GM12878 (cell line): ENCODE results near the gene RBM11. TPM values are rescaled to one million over a fixed set of nuclear protein-coding genes. Genes with fewer than 3 reads are reported as not detected.

Experiments
- ATAC-seq: fragments of 200-7000 bp; cut with Tn5 transposase; 3 replicates; pipeline ENCODE4 v1.9.1; 2020; ENCODE audit warnings: mild to moderate bottlenecking, moderate library complexity
- BruUV-seq: library from RNA; stranded (reverse); fragments of 400-500 nt; replicated peaks from 2 replicates; lab custom pipeline; 2021; lab: Mats Ljungman, UMichigan
- CTCF ChIA-PET: fragments of 300-600 bp; sonication (Branson Sonifier 250); formaldehyde crosslinking; extraction: SDS; loops from one replicate; lab custom pipeline; 2021; ENCODE audit warnings: inconsistent platforms; lab: Yijun Ruan, JAX
- POLR2A ChIA-PET: fragments of 350-600 bp; formaldehyde crosslinking; extraction: SDS; loops from one replicate; lab custom pipeline; 2021; ENCODE audit warnings: inconsistent platforms; lab: Charles Lee
- RAD21 ChIA-PET: fragments of 300-600 bp; sonication (Branson Sonifier 250); formaldehyde crosslinking; loops from one replicate; lab custom pipeline; 2023; ENCODE audit warnings: antibody characterized with exemption; ENCODE audit not compliant: unreplicated experiment; lab: Charles Lee
- SMC1A ChIA-PET: fragments of 300-600 bp; sonication (Branson Sonifier 250); formaldehyde crosslinking; loops from one replicate; lab custom pipeline; 2023; ENCODE audit not compliant: unreplicated experiment, uncharacterized antibody; lab: Charles Lee
- DNase-seq: peaks from one replicate; pipeline ENCODE4 v3.0.0-alpha.2; 2011; ENCODE audit warnings: low read depth, low spot score
- FAIRE-seq: peaks from 3 replicates; lab custom pipeline; 2011; peaks lifted over from hg19 to GRCh38; lab: Jason Lieb, UNC
- H2AFZ ChIP-seq: 2 replicates; pipeline ENCODE4 v1.6.0; 2011; ENCODE audit warnings: low read depth, low read length, control low read depth; ENCODE audit not compliant: control insufficient read depth
- H3K27ac ChIP-seq: 2 replicates; pipeline ENCODE4 v1.5.1; 2011; ENCODE audit warnings: control low read depth; ENCODE audit not compliant: control insufficient read depth, insufficient read depth
- H3K27me3 ChIP-seq, 2 experiments: replicated peaks in 1 of 2; 2 replicates each; pipeline versions ENCODE4 v1.6.0 to v1.6.1; 2011; ENCODE audit warnings: low read length in 1 of 2; ENCODE audit not compliant: control insufficient read depth in 2 of 2, insufficient read depth in 2 of 2
- H3K36me3 ChIP-seq, 2 experiments: 2 replicates each; pipeline ENCODE4 v1.5.1; 2011; ENCODE audit warnings: low read length in 1 of 2; ENCODE audit not compliant: control insufficient read depth in 2 of 2, insufficient read depth in 2 of 2
- H3K4me1 ChIP-seq: 2 replicates; pipeline ENCODE4 v1.6.1; 2011; ENCODE audit warnings: mild to moderate bottlenecking, low read length, moderate library complexity, mixed read lengths; ENCODE audit not compliant: control insufficient read depth, insufficient read depth
- H3K4me2 ChIP-seq: 2 replicates; pipeline ENCODE4 v1.6.0; 2011; ENCODE audit warnings: control low read depth; ENCODE audit not compliant: control insufficient read depth, insufficient read depth
- H3K4me3 ChIP-seq: fragments of 200-600 bp; sonication (generic); 2 replicates; pipeline ENCODE4 v1.5.1; 2016
- H3K79me2 ChIP-seq: 2 replicates; pipeline ENCODE4 v1.6.0; 2011; ENCODE audit warnings: low read length; ENCODE audit not compliant: control insufficient read depth, insufficient read depth
- H3K9ac ChIP-seq: 2 replicates; pipeline ENCODE4 v1.8.0; 2011; ENCODE audit warnings: low read length, control low read depth, mixed read lengths; ENCODE audit not compliant: control insufficient read depth, insufficient read depth
- H3K9me3 ChIP-seq: replicated peaks from 3 replicates; pipeline ENCODE4 v1.5.1; 2011; ENCODE audit warnings: mild to moderate bottlenecking, low read length; ENCODE audit not compliant: control insufficient read depth, insufficient read depth
- H4K20me1 ChIP-seq: 2 replicates; pipeline ENCODE4 v1.6.0; 2011; ENCODE audit not compliant: control insufficient read depth, insufficient read depth
- BHLHE40 ChIP-seq, 2 experiments: fragments of 450-650 bp in 1 of 2; IDR thresholded peaks; 2 replicates each; pipeline ENCODE4 v1.6.1; 2011 to 2017; ENCODE audit warnings: low read depth in 2 of 2, borderline replicate concordance in 1 of 2, improper control_type of control experiment in 1 of 2, low read length in 1 of 2, mild to moderate bottlenecking in 1 of 2
- GATAD2B ChIP-seq: fragments of 450-650 bp; conservative IDR thresholded peaks from 2 replicates; pipeline ENCODE4 v1.6.1; 2017; ENCODE audit warnings: low read depth, mild to moderate bottlenecking, moderate library complexity
- KLF5 ChIP-seq: fragments of 450-650 bp; IDR thresholded peaks from 2 replicates; pipeline ENCODE4 v1.6.1; 2014; ENCODE audit warnings: mild to moderate bottlenecking; ENCODE audit not compliant: partially characterized antibody
- RCOR1 ChIP-seq: conservative IDR thresholded peaks from 2 replicates; pipeline ENCODE4 v1.6.1; 2012; ENCODE audit warnings: low read depth, low read length, improper control_type of control experiment
- SPI1 ChIP-seq: IDR thresholded peaks from 2 replicates; pipeline ENCODE4 v1.6.1; 2011; ENCODE audit warnings: low read depth, mild to moderate bottlenecking, low read length, moderate library complexity, borderline replicate concordance; ENCODE audit not compliant: insufficient read depth
- in situ Hi-C: fragments of 300-500 bp; cut with MboI; formaldehyde crosslinking; loops from 9 replicates; pipeline ENCODE4 v1.14.3; 2018; ENCODE audit warnings: mixed read lengths
- intact Hi-C: fragments of 100-400 bp; cut with micrococcal nuclease; formaldehyde crosslinking; loops from one replicate; pipeline ENCODE4 v1.14.2; 2022; ENCODE audit not compliant: unreplicated experiment
- polyA plus RNA-seq, 11 experiments: library from polyadenylated mRNA; depleted of rRNA in 4 of 11; unstranded in 6 of 11; stranded (reverse) in 5 of 11; fragments of >200 nt; fragmentation: Nextera tagmentation in 4 of 11; fragmentation: Illumina TruSeq in 1 of 11; extraction: Ambion mirVana in 4 of 11; extraction: Trizol in 1 of 11; gene quantifications; 1 replicate in 1 of 11; 2 replicates in 10 of 11; pipeline versions ENCODE4 v1.2.1 to v1.2.3, GENCODE V29; 2011 to 2016; ENCODE audit warnings: inconsistent platforms in 2 of 11, missing spikeins in 2 of 11, low read depth in 1 of 11
- total RNA-seq, 4 experiments: library from RNA; depleted of rRNA in 3 of 4; stranded (reverse); fragments of >200 nt in 3 of 4; fragmentation: Illumina TruSeq in 1 of 4; extraction: Trizol in 1 of 4; gene quantifications; 2 replicates each; pipeline versions ENCODE4 v1.2.1 to v1.2.3, GENCODE V29; 2013 to 2021
- TF ChIP-seq, protein P1 (sequence below): IDR thresholded peaks from 2 replicates; pipeline ENCODE4 v1.6.1; 2012; ENCODE audit warnings: low read length, inconsistent platforms
- TF ChIP-seq, protein P2 (sequence below): fragments of 450-650 bp; formaldehyde crosslinking; IDR thresholded peaks from 2 replicates; pipeline ENCODE4 v1.5.0; 2022; ENCODE audit warnings: mild to moderate bottlenecking, missing genetic modification characterization

RBM11 gene
- total and polyA plus RNA-seq, 10 of the 15 experiments (the other 5 are each of a cell fraction or from before 2014, with no cell fraction given), result 0.29 to 1.8 (median 0.35) TPM; not detected in 1

DNA sequence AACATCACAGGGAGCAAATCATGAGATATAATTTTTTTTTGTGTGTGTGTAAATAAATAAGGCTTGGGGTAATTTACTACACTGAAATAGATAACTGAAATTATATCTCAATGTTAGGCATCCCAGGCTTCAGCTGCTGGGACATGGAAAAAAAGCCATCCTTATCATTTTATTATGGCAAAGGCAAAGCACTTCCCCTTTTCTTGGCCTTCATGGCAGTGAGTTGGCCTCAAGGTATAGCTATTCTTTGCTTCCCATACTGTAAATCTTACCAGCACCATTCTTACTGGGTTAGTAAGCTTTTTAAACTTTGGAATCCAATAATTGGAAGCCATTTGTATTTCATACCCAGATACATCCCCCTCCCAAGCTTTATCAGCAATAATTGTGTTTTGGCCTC is 29.0 kb downstream of the RBM11 start:
- Histone ChIP-seq H2AFZ (no peak overlapping the region), H3K4me2 (no peak overlapping the region), H3K27me3 (no peaks in the 10 kb centered on the region), H3K36me3 (no peaks in the 10 kb centered on the region)
- BruUV-seq, result no TSS peak
- SMC1A ChIA-PET, result no interaction called here
- no peak for DNase-seq
- POLR2A ChIA-PET, result no interaction called here
- in situ Hi-C loops, result no loop called here
- intact Hi-C loops, result no loop called here
- TF ChIP-seq KLF5, result no peak
- TF ChIP-seq SPI1, result peak; percentile 5; the same call in 1 of the 2 replicates
- TF ChIP-seq, all 136 proteins: peak for 1
- ChIA-PET CTCF (interaction anchor here (1.1 kb wide), 1 partner anchor 8 kb away, joined by 3 read pairs; no protein-coding TSS in a partner anchor), RAD21 (no interaction called here)
- H3K9me3 ChIP-seq, result no peaks in the 10 kb centered on the region
- no peak overlapping the region for H3K27ac ChIP-seq
- H3K4me3 ChIP-seq, result no peak overlapping the region
- no peaks in the 10 kb centered on the region for H3K79me2 ChIP-seq
- no peaks in the 10 kb centered on the region for H3K4me1 ChIP-seq
- H3K9ac ChIP-seq, result no peak overlapping the region
- H4K20me1 ChIP-seq, result no peaks in the 10 kb centered on the region
- no peak for FAIRE-seq
- no peak for ATAC-seq

DNA sequence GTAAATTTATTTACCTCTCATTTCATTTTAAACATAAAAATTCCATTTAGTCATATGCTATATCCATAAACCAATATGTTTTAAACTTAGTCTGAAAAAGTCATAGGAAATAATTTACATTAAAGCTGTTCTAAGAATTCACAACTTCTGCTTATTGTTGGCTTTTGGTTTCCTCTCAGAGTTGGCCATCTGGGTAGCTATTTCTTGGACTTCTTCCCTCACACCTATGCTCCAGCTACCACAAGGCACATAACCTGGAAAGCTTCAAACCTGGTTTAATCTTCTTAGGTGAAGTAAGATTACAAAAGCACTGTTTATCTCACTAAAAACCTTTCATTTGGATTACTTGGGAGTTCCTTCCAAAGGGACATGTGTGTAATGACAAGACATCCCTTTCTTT is 29.8 kb downstream of the RBM11 start:
- in situ Hi-C loops, result no loop called here
- no TSS peak for BruUV-seq
- no peaks in the 10 kb centered on the region for H3K4me1 ChIP-seq
- FAIRE-seq, result no peak
- intact Hi-C loops, result no loop called here
- no peak for ATAC-seq
- POLR2A ChIA-PET, result no interaction called here
- H3K27me3 ChIP-seq, result no peaks in the 10 kb centered on the region
- no peaks in the 10 kb centered on the region for H4K20me1 ChIP-seq
- no peaks in the 10 kb centered on the region for H3K79me2 ChIP-seq
- H3K9me3 ChIP-seq, result no peaks in the 10 kb centered on the region
- no peaks in the 10 kb centered on the region for H3K36me3 ChIP-seq
- TF ChIP-seq, protein P1, sequence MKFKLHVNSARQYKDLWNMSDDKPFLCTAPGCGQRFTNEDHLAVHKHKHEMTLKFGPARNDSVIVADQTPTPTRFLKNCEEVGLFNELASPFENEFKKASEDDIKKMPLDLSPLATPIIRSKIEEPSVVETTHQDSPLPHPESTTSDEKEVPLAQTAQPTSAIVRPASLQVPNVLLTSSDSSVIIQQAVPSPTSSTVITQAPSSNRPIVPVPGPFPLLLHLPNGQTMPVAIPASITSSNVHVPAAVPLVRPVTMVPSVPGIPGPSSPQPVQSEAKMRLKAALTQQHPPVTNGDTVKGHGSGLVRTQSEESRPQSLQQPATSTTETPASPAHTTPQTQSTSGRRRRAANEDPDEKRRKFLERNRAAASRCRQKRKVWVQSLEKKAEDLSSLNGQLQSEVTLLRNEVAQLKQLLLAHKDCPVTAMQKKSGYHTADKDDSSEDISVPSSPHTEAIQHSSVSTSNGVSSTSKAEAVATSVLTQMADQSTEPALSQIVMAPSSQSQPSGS, result no peak
- TF ChIP-seq BHLHE40 (IDR thresholded peaks at IDR 0.05; ENCODE audit: borderline replicate concordance in 1 of 2, low read depth in 2 of 2, low read length in 1 of 2) (no peak), RCOR1 (no peak), KLF5 (no peak), GATAD2B (no peak)
- TF ChIP-seq, protein P2, sequence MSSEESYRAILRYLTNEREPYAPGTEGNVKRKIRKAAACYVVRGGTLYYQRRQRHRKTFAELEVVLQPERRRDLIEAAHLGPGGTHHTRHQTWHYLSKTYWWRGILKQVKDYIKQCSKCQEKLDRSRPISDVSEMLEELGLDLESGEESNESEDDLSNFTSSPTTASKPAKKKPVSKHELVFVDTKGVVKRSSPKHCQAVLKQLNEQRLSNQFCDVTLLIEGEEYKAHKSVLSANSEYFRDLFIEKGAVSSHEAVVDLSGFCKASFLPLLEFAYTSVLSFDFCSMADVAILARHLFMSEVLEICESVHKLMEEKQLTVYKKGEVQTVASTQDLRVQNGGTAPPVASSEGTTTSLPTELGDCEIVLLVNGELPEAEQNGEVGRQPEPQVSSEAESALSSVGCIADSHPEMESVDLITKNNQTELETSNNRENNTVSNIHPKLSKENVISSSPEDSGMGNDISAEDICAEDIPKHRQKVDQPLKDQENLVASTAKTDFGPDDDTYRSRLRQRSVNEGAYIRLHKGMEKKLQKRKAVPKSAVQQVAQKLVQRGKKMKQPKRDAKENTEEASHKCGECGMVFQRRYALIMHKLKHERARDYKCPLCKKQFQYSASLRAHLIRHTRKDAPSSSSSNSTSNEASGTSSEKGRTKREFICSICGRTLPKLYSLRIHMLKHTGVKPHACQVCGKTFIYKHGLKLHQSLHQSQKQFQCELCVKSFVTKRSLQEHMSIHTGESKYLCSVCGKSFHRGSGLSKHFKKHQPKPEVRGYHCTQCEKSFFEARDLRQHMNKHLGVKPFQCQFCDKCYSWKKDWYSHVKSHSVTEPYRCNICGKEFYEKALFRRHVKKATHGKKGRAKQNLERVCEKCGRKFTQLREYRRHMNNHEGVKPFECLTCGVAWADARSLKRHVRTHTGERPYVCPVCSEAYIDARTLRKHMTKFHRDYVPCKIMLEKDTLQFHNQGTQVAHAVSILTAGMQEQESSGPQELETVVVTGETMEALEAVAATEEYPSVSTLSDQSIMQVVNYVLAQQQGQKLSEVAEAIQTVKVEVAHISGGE (CRISPR knock-in tag), result no peak
- no peak for DNase-seq
- no peak overlapping the region for H3K27ac ChIP-seq
- CTCF ChIA-PET, result interaction anchor here (1.1 to 1.4 kb wide), 2 partner anchors 8 to 12 kb away, joined by 3 to 4 read pairs; no protein-coding TSS in a partner anchor
- H3K4me2 ChIP-seq, result no peak overlapping the region
- no peak overlapping the region for H2AFZ ChIP-seq
- H3K9ac ChIP-seq, result no peak overlapping the region
- H3K4me3 ChIP-seq, result no peak overlapping the region
- RAD21 ChIA-PET, result no interaction called here
- SMC1A ChIA-PET, result no interaction called here
